NB4 (cell line): ENCODE measurements around the gene SHC1.

Source experiments
- CTCF ChIP-seq: IDR thresholded peaks from one replicate; pipeline ENCODE4 v1.5.1; 2012; ENCODE audit warnings: low read depth, low read length
- MAX ChIP-seq: IDR thresholded peaks from 2 replicates; pipeline ENCODE4 v1.6.1; 2011; ENCODE audit warnings: low read depth, low read length
- POLR2A ChIP-seq: IDR thresholded peaks from 2 replicates; pipeline ENCODE4 v1.6.1; 2011; ENCODE audit warnings: mild to moderate bottlenecking; ENCODE audit not compliant: insufficient read length; ENCODE audit errors: extremely low read depth

GRCh38 chr1:154956544-154956941, 14.0 kb downstream of the SHC1 start:
- TF ChIP-seq POLR2A (no peak), CTCF (no peak), MAX (no peak)
